ENCODE measurements around the gene CTSG.

Gene CTSG

GRCh38 chr14:24607635-24608514, 31.8 kb upstream of the CTSG start:
- Histone ChIP-seq H3K27ac (no peak overlapping the region), H3K4me1 (ENCODE audit: control insufficient read depth in 1 of 2, insufficient read depth in 1 of 2, low read depth in 1 of 2, low read length in 1 of 2) (peaks cover 19% of the 10 kb centered on the region in 2 experiments)
- no peak for TF ChIP-seq CTCF (IDR thresholded peaks at IDR 0.05)

GRCh38 chr14:24607081-24607480, 31.0 kb upstream of the CTSG start:
- H3K27ac ChIP-seq: no peak overlapping the region
- no peaks in the 10 kb centered on the region for H3K9me3 ChIP-seq
- H3K27me3 ChIP-seq: no peaks in the 10 kb centered on the region
- no peak overlapping the region for H3K4me3 ChIP-seq (ENCODE audit: low read depth in 1 of 2, low read length in 1 of 2)
- H3K36me3 ChIP-seq: no peaks in the 10 kb centered on the region
- TF ChIP-seq CTCF (IDR thresholded peaks at IDR 0.05): no peak
- H3K4me1 ChIP-seq (ENCODE audit: control insufficient read depth in 1 of 2, insufficient read depth in 1 of 2, low read depth in 1 of 2, low read length in 1 of 2): peaks cover 19% of the 10 kb centered on the region in 2 experiments

More at GRCh38 chr14:24607635-24608514, 31.8 kb upstream of the CTSG start:
- no peak overlapping the region for H3K4me3 ChIP-seq (ENCODE audit: low read depth in 1 of 2, low read length in 1 of 2)
- H3K36me3 ChIP-seq: no peaks in the 10 kb centered on the region
- H3K27me3 ChIP-seq: no peaks in the 10 kb centered on the region
- H3K9me3 ChIP-seq: no peaks in the 10 kb centered on the region

GRCh38 chr14:24606297-24606696, 30.2 kb upstream of the CTSG start:
- no peaks in the 10 kb centered on the region for H3K27me3 ChIP-seq
- H3K9me3 ChIP-seq: no peaks in the 10 kb centered on the region
- peaks cover 19% of the 10 kb centered on the region in 2 experiments for H3K4me1 ChIP-seq (ENCODE audit: control insufficient read depth in 1 of 2, insufficient read depth in 1 of 2, low read depth in 1 of 2, low read length in 1 of 2)
- H3K4me3 ChIP-seq (ENCODE audit: low read depth in 1 of 2, low read length in 1 of 2): no peak overlapping the region
- no peak for TF ChIP-seq CTCF (IDR thresholded peaks at IDR 0.05)
- no peaks in the 10 kb centered on the region for H3K36me3 ChIP-seq
- no peak overlapping the region for H3K27ac ChIP-seq

GRCh38 chr14:24605435-24606190, 29.6 kb upstream of the CTSG start:
- H3K9me3 ChIP-seq: no peaks in the 10 kb centered on the region
- peak; percentile 28 for TF ChIP-seq CTCF (IDR thresholded peaks at IDR 0.05)
- H3K27me3 ChIP-seq: no peaks in the 10 kb centered on the region
- H3K27ac ChIP-seq: no peak overlapping the region
- H3K36me3 ChIP-seq: no peaks in the 10 kb centered on the region
- H3K4me3 ChIP-seq (ENCODE audit: low read depth in 1 of 2, low read length in 1 of 2): no peak overlapping the region
- H3K4me1 ChIP-seq (ENCODE audit: control insufficient read depth in 1 of 2, insufficient read depth in 1 of 2, low read depth in 1 of 2, low read length in 1 of 2): peaks cover 19% of the 10 kb centered on the region in 2 experiments

- no peak overlapping the region for H3K27ac ChIP-seq
- H3K36me3 ChIP-seq: no peaks in the 10 kb centered on the region
- H3K9me3 ChIP-seq: no peaks in the 10 kb centered on the region
- TF ChIP-seq CTCF (IDR thresholded peaks at IDR 0.05): no peak
- peaks cover 3 to 6% of the 10 kb centered on the region in 2 experiments for H3K4me1 ChIP-seq (ENCODE audit: control insufficient read depth in 1 of 2, insufficient read depth in 1 of 2, low read depth in 1 of 2, low read length in 1 of 2)
- no peaks in the 10 kb centered on the region for H3K27me3 ChIP-seq
- no peak overlapping the region for H3K4me3 ChIP-seq (ENCODE audit: low read depth in 1 of 2, low read length in 1 of 2)
Measured at GRCh38 chr14:24597403-24597802, 21.4 kb upstream of the CTSG start.
